Kidney epithelial cell (primary cell): ENCODE measurements around the gene CLOCK. TPM values are rescaled to one million over a fixed set of nuclear protein-coding genes. Genes with fewer than 3 reads are reported as not detected.

Experiments used
- DNase-seq: peaks from one replicate; pipeline ENCODE4 v3.0.0-alpha.2; 2010; ENCODE audit warnings: low read depth
- H3K27me3 ChIP-seq: 2 replicates; pipeline ENCODE4 v1.6.0; 2011; ENCODE audit warnings: low read length; ENCODE audit not compliant: control insufficient read depth, insufficient read depth
- H3K36me3 ChIP-seq: 2 replicates; pipeline ENCODE4 v1.5.1; 2011; ENCODE audit warnings: low read length; ENCODE audit not compliant: control insufficient read depth, insufficient read depth
- H3K4me3 ChIP-seq: 2 replicates; pipeline ENCODE4 v1.5.1; 2011; ENCODE audit warnings: low read depth, mild to moderate bottlenecking, control low read depth, low read length
- total RNA-seq: library from RNA; depleted of rRNA; stranded (reverse); fragments of >200 nt; gene quantifications from 2 replicates; pipeline ENCODE4 v1.2.3, GENCODE V29; 2015
- TF ChIP-seq, protein P1 (sequence below): IDR thresholded peaks from 2 replicates; pipeline ENCODE4 v1.5.1; 2011; ENCODE audit warnings: mild to moderate bottlenecking, moderate library complexity, low read length, control low read depth, inconsistent platforms; ENCODE audit not compliant: insufficient read depth, poor library complexity, severe bottlenecking

CLOCK gene
- total RNA-seq, 1 donor from 2014 or later = 14.4 TPM

GRCh38 chr4:55518442-55518841 is 28.3 kb downstream of the CLOCK start:
- Histone ChIP-seq H3K36me3 (no peaks in the 10 kb centered on the region), H3K4me3 (no peak overlapping the region), H3K27me3 (no peaks in the 10 kb centered on the region)
- TF ChIP-seq, protein P1, sequence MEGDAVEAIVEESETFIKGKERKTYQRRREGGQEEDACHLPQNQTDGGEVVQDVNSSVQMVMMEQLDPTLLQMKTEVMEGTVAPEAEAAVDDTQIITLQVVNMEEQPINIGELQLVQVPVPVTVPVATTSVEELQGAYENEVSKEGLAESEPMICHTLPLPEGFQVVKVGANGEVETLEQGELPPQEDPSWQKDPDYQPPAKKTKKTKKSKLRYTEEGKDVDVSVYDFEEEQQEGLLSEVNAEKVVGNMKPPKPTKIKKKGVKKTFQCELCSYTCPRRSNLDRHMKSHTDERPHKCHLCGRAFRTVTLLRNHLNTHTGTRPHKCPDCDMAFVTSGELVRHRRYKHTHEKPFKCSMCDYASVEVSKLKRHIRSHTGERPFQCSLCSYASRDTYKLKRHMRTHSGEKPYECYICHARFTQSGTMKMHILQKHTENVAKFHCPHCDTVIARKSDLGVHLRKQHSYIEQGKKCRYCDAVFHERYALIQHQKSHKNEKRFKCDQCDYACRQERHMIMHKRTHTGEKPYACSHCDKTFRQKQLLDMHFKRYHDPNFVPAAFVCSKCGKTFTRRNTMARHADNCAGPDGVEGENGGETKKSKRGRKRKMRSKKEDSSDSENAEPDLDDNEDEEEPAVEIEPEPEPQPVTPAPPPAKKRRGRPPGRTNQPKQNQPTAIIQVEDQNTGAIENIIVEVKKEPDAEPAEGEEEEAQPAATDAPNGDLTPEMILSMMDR = no peak
- no peak for DNase-seq

GRCh38 chr4:55517526-55518229 is 29.0 kb downstream of the CLOCK start:
- H3K27me3 ChIP-seq = no peaks in the 10 kb centered on the region
- no peaks in the 10 kb centered on the region for H3K36me3 ChIP-seq
- H3K4me3 ChIP-seq = no peak overlapping the region
- TF ChIP-seq, protein P1 = no peak
- DNase-seq = no peak

GRCh38 chr4:55512922-55513571 is 33.7 kb downstream of the CLOCK start:
- H3K4me3 ChIP-seq = no peak overlapping the region
- no peaks in the 10 kb centered on the region for H3K27me3 ChIP-seq
- TF ChIP-seq, protein P1 = no peak
- no peak for DNase-seq
- no peaks in the 10 kb centered on the region for H3K36me3 ChIP-seq

DNA sequence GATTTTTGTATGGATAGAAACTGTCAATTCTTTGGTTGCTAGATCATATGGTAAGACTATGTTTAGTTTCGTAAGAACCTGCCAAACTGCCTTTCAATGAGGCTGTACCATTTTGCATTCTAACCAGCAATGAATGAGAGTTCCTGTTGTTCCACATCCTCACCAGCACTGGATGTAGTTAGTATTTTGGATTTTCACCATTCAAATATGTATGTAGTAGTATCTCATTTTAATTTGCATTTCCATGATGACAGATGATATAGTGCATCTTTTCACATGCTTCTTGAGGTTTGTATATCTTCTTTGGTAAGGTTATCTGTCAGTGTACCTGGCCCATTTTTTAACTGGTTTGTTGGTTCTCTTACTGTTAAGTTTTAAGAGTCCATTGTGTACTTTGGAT is 34.6 kb downstream of the CLOCK start:
- TF ChIP-seq, protein P1 = no peak
- no peaks in the 10 kb centered on the region for H3K27me3 ChIP-seq
- no peak for DNase-seq
- no peak overlapping the region for H3K4me3 ChIP-seq
- no peaks in the 10 kb centered on the region for H3K36me3 ChIP-seq

DNA sequence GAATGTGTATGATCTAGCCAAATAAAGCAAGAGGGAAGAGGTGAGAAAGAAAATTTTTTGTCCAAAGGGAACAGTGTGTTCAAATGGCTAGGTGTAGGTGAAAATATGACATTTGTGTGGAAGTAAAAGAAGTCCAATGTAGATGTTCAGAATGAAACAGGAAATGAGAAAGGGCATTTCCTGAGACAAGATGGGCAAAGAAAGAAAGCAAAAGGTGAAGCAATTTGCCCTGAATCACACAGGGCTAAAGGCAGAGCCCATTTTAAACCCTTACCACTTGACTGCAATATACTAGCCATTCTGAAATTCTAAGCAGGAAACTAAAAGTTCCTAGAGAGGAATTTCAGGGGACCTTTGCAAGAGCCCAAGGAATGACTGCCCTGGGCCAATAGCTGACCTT is 36.0 kb downstream of the CLOCK start:
- TF ChIP-seq, protein P1 = no peak
- H3K4me3 ChIP-seq = no peak overlapping the region
- H3K27me3 ChIP-seq = no peaks in the 10 kb centered on the region
- H3K36me3 ChIP-seq = no peaks in the 10 kb centered on the region
- no peak for DNase-seq
